Progenitor cell of endocrine pancreas (in vitro differentiated cells): ENCODE results near the gene HIRIP3. TPM values are rescaled to one million over a fixed set of nuclear protein-coding genes. Genes with fewer than 3 reads are reported as not detected.

Experiments used
- DNase-seq: peaks from one replicate; pipeline ENCODE4 v3.0.0; 2021; ENCODE audit warnings: low spot score; ENCODE audit not compliant: unreplicated experiment
- H3K27ac Mint-ChIP-seq: 2 replicates; pipeline ENCODE4 v1.8.0; 2021; ENCODE audit warnings: mild to moderate bottlenecking, moderate library complexity, mixed read lengths
- H3K27me3 Mint-ChIP-seq: 2 replicates; pipeline ENCODE4 v1.8.0; 2021; ENCODE audit warnings: mixed read lengths
- H3K36me3 Mint-ChIP-seq: 2 replicates; pipeline ENCODE4 v1.8.0; 2022; ENCODE audit warnings: mixed read lengths; ENCODE audit not compliant: insufficient read depth
- H3K4me1 Mint-ChIP-seq: 2 replicates; pipeline ENCODE4 v1.8.0; 2021; ENCODE audit warnings: low read depth, mixed read lengths
- H3K4me3 Mint-ChIP-seq: 2 replicates; pipeline ENCODE4 v1.8.0; 2021; ENCODE audit warnings: low read depth, mild to moderate bottlenecking, moderate library complexity, mixed read lengths
- H3K9me3 Mint-ChIP-seq: 2 replicates; pipeline ENCODE4 v1.8.0; 2021; ENCODE audit warnings: low read depth, mixed read lengths
- CTCF ChIP-seq: fragments of 200-600 bp; sonication (generic); IDR thresholded peaks from one replicate; pipeline ENCODE4 v1.5.0; 2021; ENCODE audit warnings: antibody characterized with exemption, mild to moderate bottlenecking; ENCODE audit not compliant: unreplicated experiment
- total RNA-seq: library from RNA; stranded (reverse); gene quantifications from 2 replicates; pipeline ENCODE4 v1.2.1, GENCODE V29; 2021

Gene HIRIP3
- total RNA-seq, 1 donor from 2014 or later: 11.4 TPM

GRCh38 chr16:30032083-30032819 is 36.8 kb upstream of the HIRIP3 start:
- peak; percentile 48 for DNase-seq
- no peaks in the 10 kb centered on the region for H3K9me3 Mint-ChIP-seq
- TF ChIP-seq CTCF: peak; percentile 77
- H3K27ac Mint-ChIP-seq: no peak overlapping the region
- no peaks in the 10 kb centered on the region for H3K4me1 Mint-ChIP-seq
- no peaks in the 10 kb centered on the region for H3K36me3 Mint-ChIP-seq
- H3K27me3 Mint-ChIP-seq: peaks cover 67% of the 10 kb centered on the region
- H3K4me3 Mint-ChIP-seq: no peak overlapping the region

DNA sequence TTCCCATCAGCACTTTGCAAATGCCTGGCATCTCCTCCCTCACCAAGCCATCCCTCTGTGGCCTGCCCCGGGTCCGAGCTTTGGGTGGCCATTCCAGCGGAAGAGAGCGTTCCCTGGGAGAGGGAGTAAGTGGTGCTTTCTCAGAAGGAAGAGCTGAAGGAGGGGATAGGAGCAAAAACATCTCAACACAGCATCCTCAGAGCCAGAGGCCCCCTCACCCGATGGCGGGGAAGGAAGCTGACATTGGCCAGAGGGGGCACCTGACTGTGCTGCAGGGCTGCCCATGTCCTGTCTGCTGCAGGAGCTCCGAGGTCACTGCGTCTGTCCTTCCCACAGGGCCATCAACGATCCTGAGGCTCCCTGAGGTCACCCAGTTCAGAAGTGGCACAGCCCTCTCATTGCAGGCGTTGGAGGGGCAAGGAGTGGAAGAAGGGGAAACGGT is 36.1 kb upstream of the HIRIP3 start:
- Mint-ChIP-seq H3K4me3 (no peak overlapping the region), H3K36me3 (no peaks in the 10 kb centered on the region), H3K27me3 (peaks cover 73% of the 10 kb centered on the region), H3K27ac (no peak overlapping the region), H3K4me1 (no peaks in the 10 kb centered on the region), H3K9me3 (no peaks in the 10 kb centered on the region)
- DNase-seq: no peak
- TF ChIP-seq CTCF: no peak

GRCh38 chr16:30030841-30031413 is 35.5 kb upstream of the HIRIP3 start, which contains the start of gene TLCD3B:
Gene TLCD3B, minus strand, starts transcription at chr16:30031271. Its CDS starts 744 bp downstream, at chr16:30030527.
- H3K36me3 Mint-ChIP-seq: no peaks in the 10 kb centered on the region
- TF ChIP-seq CTCF: no peak
- H3K4me1 Mint-ChIP-seq: no peaks in the 10 kb centered on the region
- H3K27me3 Mint-ChIP-seq: peaks cover 70% of the 10 kb centered on the region
- DNase-seq: no peak
- no peaks in the 10 kb centered on the region for H3K9me3 Mint-ChIP-seq
- H3K27ac Mint-ChIP-seq: no peak within 1 kb of the TSS
- H3K4me3 Mint-ChIP-seq: peak within 1 kb of the TSS; percentile 42

- Mint-ChIP-seq H3K4me1 (no peaks in the 10 kb centered on the region), H3K27ac (no peak overlapping the region), H3K4me3 (peak overlapping the region; percentile 42), H3K36me3 (no peaks in the 10 kb centered on the region), H3K9me3 (no peaks in the 10 kb centered on the region), H3K27me3 (peaks cover 63% of the 10 kb centered on the region)
- DNase-seq: no peak
- no peak for TF ChIP-seq CTCF
Observed at GRCh38 chr16:30030011-30030685, 34.7 kb upstream of the HIRIP3 start.

DNA sequence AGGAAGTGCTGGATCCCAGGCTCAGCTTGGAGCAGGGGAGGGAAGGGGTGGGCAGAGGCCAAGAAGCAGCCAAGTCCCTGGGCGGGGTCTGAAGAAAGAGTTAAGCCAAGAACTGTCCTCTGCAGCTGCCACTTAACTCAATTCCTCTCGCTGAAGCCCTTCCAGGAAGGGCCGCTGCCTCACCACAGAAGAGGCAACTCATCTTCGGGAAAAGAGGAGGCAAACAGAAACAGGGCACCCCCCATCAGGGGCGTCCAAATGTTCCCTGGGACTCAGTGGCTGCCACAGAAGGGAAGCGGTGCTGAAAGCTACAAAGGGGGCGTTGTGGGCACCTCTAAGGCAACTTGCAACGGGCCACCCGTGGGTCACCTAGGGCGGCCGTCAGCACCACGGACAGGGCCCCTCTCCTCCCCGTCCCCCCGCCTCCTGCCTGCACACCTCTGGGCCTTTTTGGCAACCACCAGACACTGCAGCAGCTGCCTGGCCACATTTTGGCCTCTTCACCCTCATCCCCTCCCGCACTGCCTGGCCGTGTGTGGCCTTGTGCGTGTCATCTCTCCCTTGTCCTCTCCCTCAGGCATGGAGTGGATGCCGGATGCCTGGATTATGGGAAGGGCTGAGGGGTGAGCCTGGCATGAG is 33.1 kb upstream of the HIRIP3 start:
- Mint-ChIP-seq H3K4me1 (no peaks in the 10 kb centered on the region), H3K9me3 (no peaks in the 10 kb centered on the region), H3K27ac (no peak overlapping the region), H3K4me3 (no peak overlapping the region), H3K27me3 (peaks cover 63% of the 10 kb centered on the region), H3K36me3 (no peaks in the 10 kb centered on the region)
- DNase-seq: peak; percentile 64
- TF ChIP-seq CTCF: no peak
